AG04449 (cell line): ENCODE data around the gene MED13L.

Experiments
- CTCF ChIA-PET: fragments of 350-600 bp; formaldehyde crosslinking; extraction: SDS; loops from one replicate; lab custom pipeline; 2021; ENCODE audit warnings: antibody characterized with exemption; lab: Yijun Ruan, JAX
- POLR2A ChIA-PET: fragments of 400-600, 350-600 bp; formaldehyde crosslinking; extraction: SDS; loops from one replicate; lab custom pipeline; 2020; ENCODE audit warnings: antibody characterized with exemption, inconsistent platforms; lab: Yijun Ruan, JAX
- DNase-seq: peaks from one replicate; pipeline ENCODE4 v3.0.0-alpha.2; 2010; ENCODE audit warnings: low read depth, low spot score
- H3K4me3 ChIP-seq: 2 replicates; pipeline ENCODE4 v1.5.1; 2011; ENCODE audit warnings: low read depth, mild to moderate bottlenecking, control low read depth, low read length
- CTCF ChIP-seq: IDR thresholded peaks from one replicate; pipeline ENCODE4 v1.5.1; 2011; ENCODE audit warnings: mild to moderate bottlenecking, moderate library complexity, low read length, control low read depth, inconsistent platforms; ENCODE audit not compliant: insufficient read depth; ENCODE audit errors: missing control alignments

The MED13L gene

GRCh38 chr12:116179384-116179783, 98.1 kb downstream of the MED13L start:
- ChIA-PET POLR2A (interaction anchor here (0.7 kb wide), 1 partner anchor 35 kb away, joined by 5 read pairs; no protein-coding TSS in a partner anchor), CTCF (interaction anchor here (1.1 kb wide), 1 partner anchor 11 kb away, joined by 3 read pairs; no protein-coding TSS in a partner anchor)
- TF ChIP-seq CTCF = no peak
- DNase-seq = no peak
- no peak overlapping the region for H3K4me3 ChIP-seq

- no peak for DNase-seq
- ChIA-PET CTCF (interaction anchor here (0.6 kb wide), 1 partner anchor 36 kb away, joined by 3 read pairs; no protein-coding TSS in a partner anchor), POLR2A (no interaction called here)
- H3K4me3 ChIP-seq = no peak overlapping the region
- TF ChIP-seq CTCF = no peak
Measured at GRCh38 chr12:116177017-116177416, 100.5 kb downstream of the MED13L start.

GRCh38 chr12:116174904-116175303, 102.6 kb downstream of the MED13L start:
- TF ChIP-seq CTCF = no peak
- CTCF ChIA-PET = interaction anchor here (1.5 kb wide), 1 partner anchor 34 kb away, joined by 6 read pairs; no protein-coding TSS in a partner anchor
- no peak for DNase-seq
- no peak overlapping the region for H3K4me3 ChIP-seq
- POLR2A ChIA-PET = no interaction called here

GRCh38 chr12:116174006-116174405, 103.5 kb downstream of the MED13L start:
- POLR2A ChIA-PET = no interaction called here
- no peak for TF ChIP-seq CTCF
- no peak overlapping the region for H3K4me3 ChIP-seq
- no peak for DNase-seq
- CTCF ChIA-PET = no interaction called here

- DNase-seq = no peak
- CTCF ChIA-PET = interaction anchor here (1.4 kb wide), 1 partner anchor 47 kb away, joined by 3 read pairs; no protein-coding TSS in a partner anchor
- POLR2A ChIA-PET = no interaction called here
- H3K4me3 ChIP-seq = no peak overlapping the region
- no peak for TF ChIP-seq CTCF
Measured at GRCh38 chr12:116172224-116172849, 105.2 kb downstream of the MED13L start.

GRCh38 chr12:116171549-116171948, 105.9 kb downstream of the MED13L start:
- no peak overlapping the region for H3K4me3 ChIP-seq
- POLR2A ChIA-PET = no interaction called here
- DNase-seq = no peak
- CTCF ChIA-PET = interaction anchor here (0.6 to 1.4 kb wide), 2 partner anchors 36 to 48 kb away, joined by 3 read pairs; no protein-coding TSS in a partner anchor
- TF ChIP-seq CTCF = no peak
